ENCODE measurements around the gene BST1.
"Not testable (repeated sequence)": the region's sequence is repeated elsewhere in the genome, so short reads cannot be mapped to it uniquely, and the experiment has no call there.

Gene BST1

GRCh38 chr4:15711762-15712161 is 8.9 kb downstream of the BST1 start:
- DNase-seq (ENCODE audit: low spot score), result no peak

- DNase-seq (ENCODE audit: low spot score), result no peak
Observed at GRCh38 chr4:15712214-15712613, 9.3 kb downstream of the BST1 start.

- DNase-seq (ENCODE audit: low spot score), result no peak
Observed at GRCh38 chr4:15714141-15714540, 11.3 kb downstream of the BST1 start.

- DNase-seq (ENCODE audit: low spot score), result peak; percentile 56
Observed at GRCh38 chr4:15714646-15715435, 12.0 kb downstream of the BST1 start.

GRCh38 chr4:15716115-15716514 is 13.2 kb downstream of the BST1 start:
- DNase-seq (ENCODE audit: low spot score), result no peak

GRCh38 chr4:15717086-15717485 is 14.2 kb downstream of the BST1 start:
- peak; percentile 38 for DNase-seq (ENCODE audit: low spot score)

GRCh38 chr4:15717657-15718416 is 15.0 kb downstream of the BST1 start:
- no peak for DNase-seq (ENCODE audit: low spot score)

- no peak for DNase-seq (ENCODE audit: low spot score)
Observed at GRCh38 chr4:15718465-15718864, 15.6 kb downstream of the BST1 start.

GRCh38 chr4:15718959-15719358 is 16.1 kb downstream of the BST1 start:
- no peak for DNase-seq (ENCODE audit: low spot score)

- no peak for DNase-seq (ENCODE audit: low spot score)
Observed at GRCh38 chr4:15719506-15719905, 16.6 kb downstream of the BST1 start.

GRCh38 chr4:15720851-15721250 is 18.0 kb downstream of the BST1 start:
- no peak for DNase-seq (ENCODE audit: low spot score)

- DNase-seq (ENCODE audit: low spot score), result no peak
Observed at GRCh38 chr4:15725608-15726007, 22.7 kb downstream of the BST1 start.

GRCh38 chr4:15729910-15730533 is 27.2 kb downstream of the BST1 start:
- peak; percentile 47 for DNase-seq (ENCODE audit: low spot score)

- not testable (repeated sequence) for DNase-seq (ENCODE audit: low spot score)
Observed at GRCh38 chr4:15733061-15733460, 30.2 kb downstream of the BST1 start.

GRCh38 chr4:15735536-15735935 is 32.7 kb downstream of the BST1 start:
- no peak for DNase-seq (ENCODE audit: low spot score)

GRCh38 chr4:15736514-15737050 is 33.7 kb downstream of the BST1 start:
- DNase-seq (ENCODE audit: low spot score), result no peak

- DNase-seq (ENCODE audit: low spot score), result no peak
Observed at GRCh38 chr4:15737255-15737654, 34.4 kb downstream of the BST1 start.

GRCh38 chr4:15738877-15739276 is 36.0 kb downstream of the BST1 start:
- no peak for DNase-seq (ENCODE audit: low spot score)

GRCh38 chr4:15740764-15741404 is 38.0 kb downstream of the BST1 start:
- DNase-seq (ENCODE audit: low spot score), result no peak

GRCh38 chr4:15742083-15742582 is 39.3 kb downstream of the BST1 start:
- no peak for DNase-seq (ENCODE audit: low spot score)

GRCh38 chr4:15742637-15743036 is 39.8 kb downstream of the BST1 start:
- DNase-seq (ENCODE audit: low spot score), result no peak

- no peak for DNase-seq (ENCODE audit: low spot score)
Observed at GRCh38 chr4:15744016-15744545, 41.2 kb downstream of the BST1 start.

Measured in hepatic stellate cell (primary cell).